Left renal pelvis (tissue), 4 donors: ENCODE results near the gene FGF14. TPM values are rescaled to one million over a fixed set of nuclear protein-coding genes. Genes with fewer than 3 reads are reported as not detected.
"Not testable (repeated sequence)": the region's sequence is repeated elsewhere in the genome, so short reads cannot be mapped to it uniquely, and the experiment has no call there.

Source experiments
- DNase-seq, 4 donors: peaks; one replicate each; pipeline ENCODE4 v3.0.0-alpha.2; 2013; ENCODE audit warnings: low read depth in 4 of 4, low spot score in 3 of 4
- polyA plus RNA-seq, 4 donors: library from polyadenylated mRNA; unstranded; fragments of 120-200 nt; gene quantifications; one replicate each; pipeline ENCODE4 v1.2.1, GENCODE V29; 2013; ENCODE audit not compliant: insufficient read length in 4 of 4

The FGF14 gene
- polyA plus RNA-seq, 4 donors = 0.91 to 1.7 (median 1.3) TPM

DNA sequence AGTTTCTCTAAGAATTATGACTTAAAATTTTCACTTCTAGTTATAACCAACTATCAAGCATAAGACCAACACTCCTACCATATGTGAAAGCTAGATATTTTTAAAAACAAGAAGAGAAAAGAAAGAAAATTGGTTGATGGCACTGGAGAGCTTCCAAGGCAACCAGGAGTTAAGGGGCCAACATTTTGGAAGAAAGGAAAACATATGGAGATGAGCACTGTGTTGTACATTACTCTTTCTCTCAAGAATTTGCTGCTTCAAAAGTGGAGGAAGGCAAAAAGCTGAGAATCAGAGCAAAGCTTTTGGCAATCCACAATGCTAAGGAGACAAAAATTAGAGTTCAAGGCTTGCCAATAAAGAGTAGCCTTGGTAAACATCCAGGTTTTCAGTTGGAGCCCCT, 503.2 kb downstream of the FGF14 start:
- no peak for DNase-seq

DNA sequence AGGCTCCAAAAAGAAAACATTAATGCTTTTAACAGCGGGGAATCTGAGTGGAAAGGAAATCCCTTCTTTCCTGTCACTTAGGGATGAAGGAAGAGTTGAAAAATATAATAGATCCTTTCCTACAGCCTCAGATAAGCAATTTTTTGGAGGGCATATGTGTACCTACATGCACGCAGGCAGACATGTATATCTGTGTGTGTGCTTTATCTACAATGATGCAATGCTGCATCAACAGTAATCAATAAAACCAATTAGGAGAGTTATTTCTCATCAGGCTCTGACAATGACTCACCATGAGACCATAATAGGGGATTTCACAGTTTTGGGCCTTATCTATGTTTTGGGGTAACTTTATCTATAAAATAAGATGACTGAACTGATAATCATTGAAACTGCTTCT, 505.3 kb downstream of the FGF14 start:
- DNase-seq = no peak

DNA sequence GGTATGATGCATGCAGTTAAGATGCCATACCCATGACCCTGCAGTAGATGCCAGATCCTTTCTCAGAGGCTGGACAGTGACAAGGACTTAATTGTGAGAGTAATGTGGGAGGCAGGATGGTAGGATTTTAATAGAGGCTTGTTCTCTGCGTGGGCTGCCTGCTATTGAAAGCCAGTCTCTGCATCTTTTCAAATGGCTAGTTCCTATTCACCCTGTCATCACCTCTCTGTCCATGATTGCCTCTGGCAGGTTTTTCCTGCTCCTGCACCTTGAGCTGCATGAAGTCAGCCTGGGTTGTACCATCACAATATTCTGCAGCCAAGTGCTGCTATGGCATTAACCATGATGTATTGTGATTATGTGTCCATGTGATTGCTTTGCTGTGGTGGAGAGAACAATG, 508.8 kb downstream of the FGF14 start:
- DNase-seq = no peak

DNA sequence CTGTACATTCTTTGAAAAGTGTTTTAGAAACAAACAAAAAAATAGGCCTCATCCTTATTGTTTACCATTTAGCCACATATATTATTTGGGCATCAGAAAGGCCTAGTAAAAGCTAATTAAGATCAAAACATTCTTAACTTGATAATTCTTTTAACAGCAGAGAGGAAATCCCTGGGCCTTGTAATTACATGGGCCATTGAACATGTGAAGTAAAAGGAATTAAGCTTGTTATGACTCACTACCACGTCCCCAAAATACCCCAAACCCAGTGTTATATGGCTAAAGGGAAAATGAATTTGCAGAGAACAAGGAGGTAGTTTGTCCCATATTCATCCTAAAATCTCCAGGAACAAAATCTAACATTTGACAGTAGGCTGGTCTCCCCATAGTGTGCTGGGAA, 509.6 kb downstream of the FGF14 start:
- no peak for DNase-seq

DNA sequence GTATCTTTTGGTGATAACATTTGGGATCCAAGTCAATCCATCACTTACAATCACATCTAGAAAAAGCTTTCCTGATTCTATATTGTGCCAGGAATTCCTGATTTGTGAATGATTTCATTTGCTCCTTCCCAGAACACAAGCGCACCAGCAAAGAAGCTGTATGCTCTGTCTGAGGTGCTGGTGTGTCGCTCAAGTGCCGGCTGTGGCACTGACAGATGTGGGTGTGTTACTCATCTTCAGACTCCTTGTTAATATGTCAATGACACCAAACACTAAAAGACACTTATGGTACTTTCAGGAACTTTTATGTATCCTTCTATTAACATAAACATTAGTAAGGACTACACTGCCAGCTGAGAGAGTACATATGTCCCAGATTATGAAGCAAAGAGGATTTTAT, 520.3 kb downstream of the FGF14 start:
- DNase-seq = no peak

DNA sequence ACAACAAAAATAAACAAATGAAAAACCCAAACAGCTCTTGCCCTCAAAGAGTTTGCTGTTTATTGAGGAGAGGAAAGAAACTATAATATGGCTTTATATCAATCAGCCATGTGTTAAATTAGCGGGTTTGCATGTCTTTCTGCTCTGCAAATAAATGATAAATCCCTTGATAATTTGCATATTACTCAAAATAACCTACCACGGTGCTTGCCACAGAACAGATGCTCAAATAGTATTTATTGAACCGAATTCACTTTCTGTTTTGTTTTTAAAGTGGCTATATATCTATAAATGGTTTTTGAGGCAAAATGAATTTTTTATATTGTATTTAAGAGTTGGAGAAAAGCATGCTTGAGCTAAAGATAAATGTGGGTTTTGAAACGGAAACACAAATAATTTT, 521.3 kb downstream of the FGF14 start:
- DNase-seq = no peak

DNA sequence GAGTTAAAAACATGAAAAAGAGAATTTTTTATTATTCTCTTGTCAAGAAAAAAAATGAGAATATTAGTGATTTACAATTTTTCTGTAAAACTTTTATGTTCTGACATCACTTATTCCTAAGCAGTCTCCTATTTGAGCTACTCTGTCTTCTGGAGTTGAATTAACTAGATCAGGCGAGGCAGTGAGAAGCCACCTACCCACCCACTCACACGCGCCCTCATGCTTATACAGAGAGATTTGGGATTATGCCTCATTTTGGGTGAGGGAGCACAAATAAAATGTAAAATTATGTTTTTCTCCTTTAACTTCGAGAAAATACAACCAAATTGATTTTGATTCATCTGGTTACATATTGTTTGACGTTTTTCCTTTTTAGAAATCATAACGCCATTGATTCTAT, 524.9 kb downstream of the FGF14 start:
- DNase-seq = no peak

DNA sequence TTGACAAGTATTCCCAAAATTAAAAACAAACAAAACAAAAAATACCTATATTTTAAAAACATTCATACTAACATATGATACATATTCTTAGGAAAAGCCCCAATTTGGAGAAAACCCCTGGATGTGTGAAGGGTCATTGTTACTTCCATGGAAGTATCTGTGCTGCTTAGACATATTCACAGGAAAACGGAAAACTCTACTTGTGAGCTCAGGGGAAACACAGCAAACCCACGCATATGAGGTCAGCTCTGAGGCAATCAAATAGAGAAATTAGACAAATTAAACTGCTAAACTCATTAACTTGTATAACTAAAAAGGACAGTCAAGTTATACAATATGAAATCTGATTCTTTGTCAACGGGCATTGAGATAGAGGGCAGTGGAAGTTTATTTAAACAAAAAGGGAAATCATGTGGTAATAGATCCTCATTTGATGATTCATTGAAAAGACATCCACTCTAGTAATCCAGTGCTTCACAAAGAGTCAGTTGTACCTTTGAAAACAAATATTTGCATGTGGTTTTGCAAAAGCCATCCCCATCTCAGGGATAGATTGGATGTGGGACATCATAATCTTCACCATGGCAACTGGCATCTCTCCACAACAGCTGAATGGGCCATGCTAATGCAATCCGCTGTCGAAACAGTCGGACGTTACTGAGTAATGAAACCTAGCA, 526.0 kb downstream of the FGF14 start:
- no peak for DNase-seq

DNA sequence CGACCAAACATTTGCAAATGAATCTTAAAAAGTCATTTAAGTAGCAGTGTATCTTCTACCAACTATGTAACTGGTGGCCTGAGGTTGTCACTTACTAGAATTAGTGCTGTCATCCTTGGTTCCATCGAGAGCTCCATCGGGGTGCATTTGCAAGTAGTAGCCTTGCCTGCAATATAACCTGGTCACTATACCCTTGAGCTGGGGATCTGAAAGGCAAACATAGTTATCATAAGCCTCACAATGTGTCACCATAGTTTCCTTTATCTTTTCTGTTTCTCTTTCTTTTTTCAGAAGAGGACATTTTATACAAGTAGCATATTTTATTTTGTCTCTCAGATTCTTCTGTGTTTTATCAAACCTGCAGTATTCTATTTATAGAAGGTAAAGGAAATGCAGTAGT, 526.8 kb downstream of the FGF14 start:
- DNase-seq = no peak

DNA sequence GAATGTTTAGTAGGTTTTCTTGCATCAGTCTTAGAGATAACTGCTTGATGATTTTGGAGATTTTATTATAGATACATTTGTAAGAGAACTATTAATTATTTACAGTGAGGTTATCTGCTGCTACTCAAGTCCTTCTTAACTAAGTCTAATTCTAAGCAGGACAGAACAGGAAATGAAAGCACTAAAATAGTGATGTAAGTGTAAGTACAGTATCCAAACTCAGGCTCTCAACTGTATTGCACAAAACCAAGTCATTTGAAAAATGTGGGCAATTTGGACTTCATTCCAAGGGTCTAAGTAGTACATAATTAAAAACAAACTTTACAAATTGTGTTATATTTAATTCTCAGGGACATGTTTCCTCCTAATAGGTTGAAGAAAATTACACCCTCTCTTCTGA, 532.3 kb downstream of the FGF14 start:
- DNase-seq = no peak

DNA sequence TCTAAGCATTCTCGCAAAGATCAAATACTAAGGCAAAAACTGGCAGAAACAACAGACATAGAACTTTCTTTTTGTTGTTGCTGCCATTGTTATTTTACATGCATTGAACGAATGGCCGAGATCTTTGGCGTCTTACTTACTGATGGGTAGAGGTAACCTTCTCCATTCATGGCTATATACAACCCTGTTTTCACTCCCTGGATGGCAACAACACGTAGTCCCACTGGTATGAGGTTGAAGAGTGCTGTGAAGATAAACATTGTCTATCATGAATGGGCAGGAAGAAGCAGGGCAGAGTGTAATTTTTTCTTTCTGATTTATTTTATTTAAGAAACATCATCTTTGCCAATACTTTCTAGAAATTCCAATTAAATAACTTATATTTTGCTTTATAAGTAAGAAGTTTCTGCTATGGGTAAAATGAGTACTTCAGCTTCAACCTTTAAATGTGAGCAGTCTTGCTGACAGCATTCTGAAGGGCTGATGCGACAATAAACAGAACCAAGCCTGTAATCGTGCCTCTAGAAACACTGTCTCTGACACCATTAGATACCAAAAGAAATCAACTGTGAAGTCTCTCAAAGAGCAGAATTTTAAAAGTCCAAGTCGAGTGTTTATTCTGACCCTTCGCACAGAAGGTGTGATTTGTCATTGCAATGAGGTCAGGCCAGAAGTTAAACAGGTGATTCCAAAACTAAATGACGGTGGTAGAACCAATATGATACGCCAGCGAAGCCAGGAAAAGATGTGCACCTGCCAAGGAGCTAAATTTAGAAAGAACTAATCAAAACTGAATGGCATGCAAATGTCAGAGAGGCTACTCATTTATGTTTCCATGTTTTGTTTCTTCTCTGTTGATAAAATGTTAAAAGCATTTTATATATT, 533.0 kb downstream of the FGF14 start:
- DNase-seq = no peak

DNA sequence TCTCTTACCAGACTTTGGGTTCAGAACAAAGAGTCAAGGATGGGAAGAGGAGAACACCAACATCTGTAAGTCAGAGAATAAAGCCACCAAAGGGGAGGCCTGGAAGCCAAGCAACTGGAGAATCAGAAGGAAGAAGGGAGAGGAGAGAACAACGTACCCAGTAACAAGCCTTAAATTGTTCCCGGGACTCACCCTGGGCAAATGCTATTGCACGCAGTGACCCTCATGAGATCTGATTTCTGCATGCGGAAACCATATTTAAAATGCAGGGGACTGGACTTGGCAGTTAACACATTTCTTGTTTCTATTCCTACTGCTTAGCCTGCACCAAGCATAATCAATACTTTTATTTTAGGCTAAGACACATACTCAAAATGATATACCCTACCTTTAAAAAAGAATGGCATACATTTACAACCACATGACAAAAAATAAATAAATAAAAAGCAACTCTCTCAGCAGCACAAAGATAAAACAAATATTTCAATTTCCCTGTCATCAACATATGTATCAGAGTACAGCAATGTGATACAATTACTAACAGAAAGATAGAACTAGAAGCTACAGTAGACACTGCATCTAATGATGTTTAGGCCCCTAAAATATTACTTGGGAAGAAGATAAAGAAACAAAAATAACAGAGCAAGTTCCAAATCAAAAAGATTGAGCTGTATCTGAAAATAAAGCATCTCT, 534.8 kb downstream of the FGF14 start:
- no peak for DNase-seq

DNA sequence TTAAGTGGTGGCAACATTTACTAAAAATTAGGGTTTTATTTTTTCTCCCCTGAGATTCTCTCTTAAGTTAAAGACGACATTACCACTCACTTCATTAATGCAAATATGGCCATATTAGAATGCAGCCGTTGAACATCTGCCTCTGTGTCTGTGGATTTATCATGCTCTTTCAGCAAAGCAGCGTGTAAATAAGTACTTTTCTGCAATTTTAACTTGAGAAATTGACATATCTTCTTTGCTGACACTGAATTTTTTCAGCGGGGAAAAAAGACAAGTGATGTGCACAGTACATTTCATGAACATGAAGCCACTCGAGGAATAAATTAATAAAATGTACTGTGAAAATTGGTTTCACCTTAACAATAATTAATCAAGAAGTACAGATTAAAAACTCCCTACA, 543.0 kb downstream of the FGF14 start:
- DNase-seq = no peak

DNA sequence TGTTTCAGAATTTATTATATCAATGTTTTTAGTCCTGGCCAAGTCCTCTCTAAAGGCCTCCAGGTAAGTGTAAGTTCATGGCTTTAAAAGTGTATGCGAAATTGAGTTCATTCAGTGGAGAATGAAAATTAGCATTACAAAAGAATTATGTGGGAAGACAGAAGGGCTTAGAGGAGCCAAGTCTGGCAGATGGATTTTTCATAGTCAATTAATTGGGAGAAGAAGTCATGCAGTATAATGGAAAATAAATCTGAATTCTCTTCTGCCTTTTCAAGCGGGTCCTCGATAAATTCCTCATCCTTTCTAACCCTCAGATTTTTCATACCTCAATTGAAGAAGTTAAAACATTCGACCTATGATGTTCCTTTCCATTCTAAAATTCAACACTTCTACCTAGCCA, 555.1 kb downstream of the FGF14 start:
- DNase-seq = no peak

DNA sequence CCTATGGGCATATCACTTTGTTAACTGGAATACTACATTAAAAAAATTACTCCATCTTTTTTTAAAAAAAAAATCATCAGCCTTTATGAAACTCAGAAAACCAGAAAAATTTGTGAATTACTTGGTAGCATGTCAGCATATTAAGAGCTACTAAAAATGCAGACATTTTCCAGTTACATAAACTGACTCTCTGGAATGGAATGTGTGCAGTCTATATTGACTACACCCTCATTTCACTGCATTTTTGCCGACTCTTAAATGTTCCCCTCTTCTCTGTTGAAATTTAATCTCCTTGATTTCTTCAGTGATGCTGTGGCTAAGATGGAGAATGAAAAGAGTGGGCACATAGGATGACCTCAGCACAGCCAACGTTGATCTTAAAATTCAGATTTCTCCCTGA, 555.6 kb downstream of the FGF14 start:
- DNase-seq = no peak

DNA sequence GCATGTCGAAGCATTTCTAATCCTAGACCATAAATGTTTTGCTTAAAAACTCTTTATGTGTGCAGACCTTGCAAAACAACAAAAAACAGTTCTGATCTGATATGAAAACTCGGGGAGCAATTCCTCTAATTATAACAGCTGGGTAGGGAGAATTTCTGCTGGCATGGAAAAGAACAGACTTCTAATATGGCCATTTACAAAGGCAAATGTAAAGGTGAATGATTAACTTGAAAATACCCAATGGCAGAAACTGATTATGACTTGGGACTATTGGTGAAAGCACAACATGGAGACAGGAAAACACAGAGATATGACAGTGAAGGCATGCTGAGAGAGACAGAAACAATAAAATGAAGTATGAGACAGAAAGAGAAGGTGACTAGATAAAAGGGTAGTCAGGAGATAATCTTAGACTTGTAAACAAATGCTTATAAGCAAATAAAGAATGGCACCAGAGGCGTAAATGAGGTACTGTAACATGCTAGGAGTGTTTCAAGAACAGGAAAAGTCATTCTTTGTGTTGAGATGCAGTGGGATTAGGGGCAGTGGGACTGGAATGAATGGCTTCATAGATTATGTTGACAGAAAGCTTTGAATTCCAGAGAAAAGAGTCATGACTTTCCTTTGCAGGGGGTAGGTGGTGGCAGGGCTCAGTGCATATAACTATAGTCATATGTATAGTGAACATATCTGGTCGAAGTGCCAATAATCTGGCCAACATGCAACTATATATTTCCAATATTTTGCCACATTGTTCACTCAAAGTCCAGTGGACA, 556.4 kb downstream of the FGF14 start:
- DNase-seq = no peak

DNA sequence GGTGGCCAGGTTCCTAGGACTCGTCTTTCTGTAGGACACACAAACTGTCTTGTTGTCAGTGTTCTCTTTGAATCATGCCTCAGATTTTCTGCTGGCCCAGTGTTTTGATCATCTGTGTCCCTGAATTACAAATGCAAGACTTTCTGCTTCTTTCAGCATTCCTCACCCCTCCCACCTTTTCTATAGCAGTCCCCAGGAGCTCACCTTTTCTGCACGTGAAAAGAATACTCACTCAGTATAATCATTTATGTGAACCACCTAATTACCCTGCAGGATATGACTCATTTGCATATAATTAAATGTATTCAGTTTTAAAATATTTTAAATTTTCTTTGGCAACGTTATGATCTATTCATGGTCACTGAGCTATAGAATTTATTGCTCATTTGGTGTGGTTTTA, 560.1 kb downstream of the FGF14 start:
- DNase-seq = no peak

DNA sequence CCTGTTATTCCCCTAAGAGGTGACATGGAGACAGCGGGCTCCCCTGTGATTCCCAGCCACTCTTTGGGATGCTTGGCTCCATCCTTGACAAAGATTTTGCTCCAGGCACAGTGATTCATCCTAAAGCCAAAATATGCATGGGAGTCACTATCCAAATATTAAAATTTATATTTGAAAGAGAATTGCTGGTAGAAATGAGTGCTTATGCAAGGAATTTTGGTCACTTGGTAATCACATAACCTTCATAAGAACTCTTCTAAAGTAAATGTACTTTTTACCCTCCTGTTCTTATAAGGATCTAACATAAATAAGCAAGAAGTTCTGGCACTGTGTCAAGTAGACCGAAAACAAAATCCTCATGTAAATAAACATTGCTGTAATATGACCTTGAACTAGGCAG, 563.5 kb downstream of the FGF14 start:
- DNase-seq = no peak

DNA sequence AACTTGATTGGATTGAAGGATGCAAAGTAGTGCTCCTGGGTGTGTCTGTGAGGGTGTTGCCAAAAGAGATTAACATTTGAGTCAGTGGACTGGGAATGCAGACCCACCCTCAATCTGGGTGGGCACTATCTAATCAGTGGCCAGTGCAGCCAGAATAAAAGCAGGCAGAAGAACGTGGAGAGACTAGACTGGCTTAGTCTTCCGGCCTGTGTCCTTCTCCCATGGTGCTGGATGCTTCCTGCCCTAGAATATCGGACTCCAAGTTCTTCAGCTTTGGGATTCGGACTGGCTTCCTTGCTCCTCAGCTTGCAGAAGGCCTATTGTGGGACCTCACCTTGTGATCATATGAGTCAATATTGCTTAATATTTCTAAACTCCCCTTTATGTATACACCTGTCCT, 564.1 kb downstream of the FGF14 start:
- DNase-seq = not testable (repeated sequence)

DNA sequence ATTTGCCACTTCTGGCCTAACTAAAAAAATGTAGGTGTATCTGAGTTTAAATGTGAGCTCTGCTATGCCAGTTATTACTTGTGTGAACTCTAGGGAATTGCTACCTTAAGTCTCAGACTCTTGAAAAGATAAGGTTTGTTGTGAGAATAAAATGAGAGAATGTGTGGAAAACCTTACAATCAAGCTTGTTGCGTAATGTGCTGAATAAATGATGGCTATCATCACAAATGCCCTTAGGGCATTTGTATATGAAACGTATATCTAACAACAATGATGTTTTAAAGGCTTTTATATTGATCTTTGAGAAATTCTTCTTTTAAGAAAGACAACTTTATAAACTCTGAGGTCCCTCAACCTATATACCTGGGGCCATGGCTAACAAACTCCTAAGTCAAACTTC, 564.6 kb downstream of the FGF14 start:
- DNase-seq = no peak

DNA sequence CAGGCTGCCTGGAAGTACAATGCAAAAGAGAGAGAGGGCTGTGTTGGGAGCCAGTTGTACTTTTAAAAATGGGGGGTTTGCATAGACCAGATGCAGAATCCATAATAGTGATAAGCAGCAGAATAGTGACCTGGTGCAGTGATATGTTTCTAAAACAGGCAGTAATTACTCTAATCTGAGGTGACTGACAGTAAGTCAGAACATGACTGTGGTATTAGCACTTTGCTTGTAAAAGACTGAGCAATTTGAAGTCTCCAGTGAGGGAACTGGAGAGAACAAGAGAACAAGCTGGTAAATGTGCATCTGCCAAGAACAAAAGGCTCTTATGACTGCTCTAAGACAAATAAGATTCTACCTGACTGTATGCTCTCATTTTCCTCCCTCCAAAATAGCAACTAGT, 565.9 kb downstream of the FGF14 start:
- no peak for DNase-seq
